ENCODE data around the gene GCNT2.
"Not testable (repeated sequence)": the region's sequence is repeated elsewhere in the genome, so short reads cannot be mapped to it uniquely, and the experiment has no call there.

GCNT2 gene

DNA sequence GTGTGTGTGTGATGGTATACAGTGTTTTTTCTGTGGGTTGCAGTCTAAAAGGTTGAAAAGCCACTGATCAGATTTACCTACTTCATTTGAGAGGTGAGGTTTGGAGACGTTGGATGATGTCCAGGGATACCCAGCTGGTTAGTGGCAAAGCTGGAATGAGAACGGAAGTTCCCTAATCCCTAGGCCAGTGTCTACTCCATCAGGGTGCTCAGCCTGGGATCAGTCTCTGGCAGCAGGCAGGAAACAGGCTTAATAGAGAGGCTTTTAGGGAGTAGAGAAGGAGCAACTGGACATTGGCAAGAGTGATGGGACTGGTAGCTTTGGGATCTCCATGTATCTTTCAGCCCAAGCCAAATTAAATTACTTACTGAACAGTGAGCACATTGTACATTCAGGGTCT, 92.6 kb downstream of the GCNT2 start:
- no peak for DNase-seq

DNA sequence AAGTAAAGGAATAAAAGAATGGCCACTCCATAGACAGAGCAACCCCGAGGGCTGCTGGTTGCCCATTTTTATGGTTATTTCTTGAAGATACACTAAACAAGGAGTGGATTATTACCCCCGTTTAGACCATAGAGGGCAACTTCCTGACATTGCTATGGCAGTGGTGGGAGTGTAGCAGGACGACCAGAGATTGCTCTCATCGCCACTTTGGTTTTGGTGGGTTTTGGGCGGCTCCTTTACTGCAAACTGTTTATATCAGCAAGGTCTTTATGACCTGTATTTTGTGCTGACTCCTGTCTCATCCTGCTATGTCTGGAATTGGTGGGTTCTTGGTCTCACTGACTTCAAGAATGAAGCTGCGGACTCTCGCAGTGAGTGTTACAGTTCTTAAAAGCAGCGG, 94.5 kb downstream of the GCNT2 start:
- no peak for DNase-seq

DNA sequence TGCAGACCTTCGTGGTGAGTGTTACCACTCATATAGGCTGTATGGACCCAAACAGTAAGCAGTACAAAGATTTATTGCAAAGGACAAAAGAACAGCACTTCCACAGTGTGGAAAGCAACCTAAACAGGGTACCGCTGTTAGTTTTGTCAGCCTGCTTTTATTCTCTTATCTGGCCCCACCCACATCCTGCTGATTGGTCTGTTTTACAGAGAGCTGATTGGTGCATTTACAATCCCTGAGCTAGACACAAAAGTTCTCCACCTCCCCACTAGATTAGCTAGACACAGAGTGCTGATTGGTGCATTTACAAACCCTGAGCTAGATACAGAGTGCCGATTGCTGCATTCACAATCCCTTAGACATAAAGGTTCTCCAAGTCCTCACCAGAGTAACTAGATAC, 95.1 kb downstream of the GCNT2 start:
- DNase-seq, result not testable (repeated sequence)

DNA sequence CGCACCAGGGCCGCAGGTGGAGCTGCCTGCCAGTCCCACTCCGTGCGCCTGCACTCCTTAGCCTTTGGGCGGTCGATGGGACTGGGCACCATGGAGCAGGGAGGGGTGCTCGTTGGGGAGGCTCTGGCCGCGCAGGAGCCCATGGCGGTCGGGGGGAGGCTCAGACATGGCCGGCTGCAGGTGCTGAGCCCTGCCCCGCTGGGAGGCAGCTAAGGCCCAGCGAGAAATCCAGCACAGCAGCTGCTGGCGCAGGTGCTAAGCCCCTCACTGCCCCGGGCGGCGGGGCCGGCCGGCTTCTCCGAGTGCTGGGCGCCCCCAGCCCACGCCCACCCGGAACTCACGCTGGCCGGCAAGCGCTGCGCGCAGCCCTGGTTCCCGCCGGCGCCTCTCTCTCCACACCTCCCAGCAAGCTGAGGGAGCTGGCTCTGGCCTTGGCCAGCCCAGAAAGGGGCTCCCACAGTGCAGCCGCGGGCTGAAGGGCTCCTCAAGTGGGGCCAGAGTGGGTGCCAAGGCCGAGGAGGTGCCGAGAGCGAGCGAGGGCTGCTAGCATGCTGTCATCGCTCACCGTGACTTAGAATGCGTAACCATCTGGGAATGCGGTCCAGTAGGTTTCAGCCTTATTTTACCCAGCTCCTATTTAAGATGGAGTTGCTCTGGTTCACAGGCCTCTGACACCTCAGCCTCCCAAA, 96.0 kb downstream of the GCNT2 start:
- no peak for DNase-seq

DNA sequence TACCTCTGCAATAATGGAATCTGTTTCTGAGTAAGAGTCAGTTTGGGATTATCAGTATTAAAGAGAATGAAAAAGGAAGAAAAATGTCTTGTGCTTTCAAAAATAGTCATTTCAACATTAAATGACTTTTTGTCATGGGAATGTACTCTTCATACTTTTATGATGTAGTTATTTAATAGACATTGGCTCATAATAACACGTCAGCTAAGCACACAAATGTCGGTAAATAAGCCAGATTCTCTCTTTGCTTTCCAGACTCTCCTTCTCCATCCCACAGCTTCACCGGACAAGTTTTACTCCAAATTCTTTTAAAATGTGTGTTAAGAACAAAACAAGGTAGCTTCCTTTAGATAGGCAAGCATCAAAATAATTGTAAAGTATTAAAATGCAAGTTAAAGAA, 97.3 kb downstream of the GCNT2 start:
- no peak for DNase-seq

GRCh38 chr6:10621213-10621612, 100.1 kb downstream of the GCNT2 start:
- DNase-seq, result no peak

- no peak for DNase-seq
Observed at GRCh38 chr6:10621847-10622246, 100.7 kb downstream of the GCNT2 start.

DNA sequence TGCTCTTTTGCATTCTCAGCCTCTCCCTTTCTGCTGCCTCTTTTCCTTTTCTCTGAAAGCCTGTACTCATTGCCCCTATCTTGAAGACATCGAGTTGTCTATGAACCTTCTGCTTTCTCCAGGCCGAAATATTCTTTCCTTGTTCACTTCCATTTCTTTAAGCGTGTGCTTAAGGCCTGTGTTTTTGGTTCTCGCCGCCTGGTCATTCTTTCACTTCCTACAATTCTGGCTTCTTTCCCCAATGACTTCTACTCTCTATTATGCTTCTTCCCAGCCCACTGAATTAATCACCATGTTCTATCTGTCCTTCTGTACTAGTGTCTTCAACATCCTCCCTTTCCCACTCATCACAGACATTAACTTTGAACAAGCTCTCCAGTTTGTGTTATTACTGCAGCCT, 103.7 kb downstream of the GCNT2 start:
- no peak for DNase-seq

DNA sequence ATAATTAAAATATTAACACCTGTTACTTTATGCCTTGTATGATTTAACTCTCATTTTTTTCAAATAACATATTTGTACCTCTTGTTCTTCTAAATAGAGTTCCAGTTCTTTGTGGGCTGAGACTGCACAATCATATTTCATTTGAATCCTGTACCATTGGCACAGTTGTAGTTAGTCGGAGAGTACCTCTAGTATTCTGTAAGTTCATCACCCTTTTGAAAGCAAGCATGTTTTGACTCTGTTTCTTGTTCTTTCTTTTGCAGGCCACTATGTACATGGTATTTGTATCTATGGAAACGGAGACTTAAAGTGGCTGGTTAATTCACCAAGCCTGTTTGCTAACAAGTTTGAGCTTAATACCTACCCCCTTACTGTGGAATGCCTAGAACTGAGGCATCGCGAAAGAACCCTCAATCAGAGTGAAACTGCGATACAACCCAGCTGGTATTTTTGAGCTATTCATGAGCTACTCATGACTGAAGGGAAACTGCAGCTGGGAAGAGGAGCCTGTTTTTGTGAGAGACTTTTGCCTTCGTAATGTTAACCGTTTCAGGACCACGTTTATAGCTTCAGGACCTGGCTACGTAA, 105.1 kb downstream of the GCNT2 start:
- no peak for DNase-seq

- no peak for DNase-seq
Observed at GRCh38 chr6:10627800-10628199, 106.6 kb downstream of the GCNT2 start.

DNA sequence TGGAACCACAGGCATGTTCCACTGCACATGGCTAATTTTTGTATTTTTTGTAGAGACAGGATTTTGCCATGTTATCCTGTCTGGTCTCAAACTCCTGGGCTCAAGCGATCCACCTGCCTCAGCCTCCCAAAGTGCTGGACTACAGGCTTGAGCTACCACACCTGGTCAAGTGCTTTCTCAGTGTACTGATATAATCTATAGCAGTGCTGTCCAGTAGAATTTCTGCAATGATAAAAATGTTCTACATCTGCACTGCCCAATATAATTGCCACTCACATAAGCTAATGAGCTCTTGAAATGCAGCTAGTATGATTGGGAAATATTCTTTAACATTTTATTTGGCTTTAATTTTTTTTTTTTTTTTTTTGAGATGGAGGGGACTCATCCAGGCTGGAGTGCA, 109.0 kb downstream of the GCNT2 start:
- no peak for DNase-seq

GRCh38 chr6:10633216-10633615, 112.1 kb downstream of the GCNT2 start:
- DNase-seq, result no peak

DNA sequence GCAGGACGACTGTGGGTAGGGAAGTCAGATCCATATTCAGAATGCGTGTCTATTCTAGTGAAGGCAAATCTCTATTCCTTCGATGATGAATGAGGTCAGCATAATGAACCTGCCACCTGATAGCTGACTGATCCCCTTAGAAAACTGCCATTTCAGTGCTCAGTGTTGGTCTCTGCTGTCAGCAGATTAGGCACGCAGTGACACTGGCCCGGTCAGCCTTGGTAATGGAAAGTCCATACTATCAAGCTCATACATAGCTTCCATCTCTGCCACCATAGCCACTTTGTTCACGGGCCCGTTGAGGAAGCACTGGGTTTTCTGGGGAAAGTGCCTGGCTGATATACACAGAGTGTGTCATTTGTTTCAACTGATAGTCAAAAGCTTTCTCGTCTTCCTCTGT, 119.3 kb downstream of the GCNT2 start:
- DNase-seq, result no peak

DNA sequence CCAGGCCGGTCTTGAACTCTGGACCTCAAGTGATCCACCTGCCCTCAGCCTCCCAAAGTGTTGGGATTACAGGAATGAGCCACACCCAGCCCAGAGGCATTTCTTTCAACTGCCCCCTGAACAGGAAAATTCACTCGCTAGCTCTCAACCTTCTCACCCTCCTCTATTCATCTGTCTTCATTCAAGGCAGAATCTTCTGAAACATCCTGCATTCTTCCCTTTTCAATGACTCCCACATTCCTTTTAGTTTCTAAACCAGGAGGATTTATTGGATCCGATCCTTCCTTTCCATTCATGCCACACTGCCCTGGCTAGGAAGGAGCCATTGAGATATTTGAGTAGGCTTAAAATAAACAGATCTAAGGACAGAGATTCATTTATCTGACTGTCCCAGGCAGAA, 120.4 kb downstream of the GCNT2 start:
- no peak for DNase-seq

DNA sequence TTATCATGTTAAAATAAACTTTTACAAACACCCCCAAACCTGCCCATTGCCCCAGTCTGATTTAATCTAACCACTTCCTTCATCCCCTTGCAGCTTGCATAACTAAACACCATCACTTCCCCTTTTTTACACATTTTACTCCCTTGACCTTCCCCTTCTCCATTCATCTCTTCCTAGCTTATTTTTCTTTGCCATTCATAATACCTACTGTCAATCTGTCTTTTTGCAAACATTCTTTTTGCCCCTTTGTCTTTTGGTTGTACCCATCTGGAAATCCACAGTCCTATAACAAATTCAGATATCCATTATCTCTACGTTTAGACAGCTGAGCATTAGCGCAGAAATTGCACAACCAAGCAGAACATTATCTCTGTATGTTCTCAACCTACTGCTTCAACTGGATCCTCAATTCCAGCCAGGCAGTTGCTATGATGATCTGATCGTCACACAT, 122.1 kb downstream of the GCNT2 start:
- DNase-seq, result no peak

- no peak for DNase-seq
Observed at GRCh38 chr6:10644225-10644624, 123.1 kb downstream of the GCNT2 start.

GRCh38 chr6:10655508-10656055, 134.4 kb downstream of the GCNT2 start:
- no peak for DNase-seq

DNA sequence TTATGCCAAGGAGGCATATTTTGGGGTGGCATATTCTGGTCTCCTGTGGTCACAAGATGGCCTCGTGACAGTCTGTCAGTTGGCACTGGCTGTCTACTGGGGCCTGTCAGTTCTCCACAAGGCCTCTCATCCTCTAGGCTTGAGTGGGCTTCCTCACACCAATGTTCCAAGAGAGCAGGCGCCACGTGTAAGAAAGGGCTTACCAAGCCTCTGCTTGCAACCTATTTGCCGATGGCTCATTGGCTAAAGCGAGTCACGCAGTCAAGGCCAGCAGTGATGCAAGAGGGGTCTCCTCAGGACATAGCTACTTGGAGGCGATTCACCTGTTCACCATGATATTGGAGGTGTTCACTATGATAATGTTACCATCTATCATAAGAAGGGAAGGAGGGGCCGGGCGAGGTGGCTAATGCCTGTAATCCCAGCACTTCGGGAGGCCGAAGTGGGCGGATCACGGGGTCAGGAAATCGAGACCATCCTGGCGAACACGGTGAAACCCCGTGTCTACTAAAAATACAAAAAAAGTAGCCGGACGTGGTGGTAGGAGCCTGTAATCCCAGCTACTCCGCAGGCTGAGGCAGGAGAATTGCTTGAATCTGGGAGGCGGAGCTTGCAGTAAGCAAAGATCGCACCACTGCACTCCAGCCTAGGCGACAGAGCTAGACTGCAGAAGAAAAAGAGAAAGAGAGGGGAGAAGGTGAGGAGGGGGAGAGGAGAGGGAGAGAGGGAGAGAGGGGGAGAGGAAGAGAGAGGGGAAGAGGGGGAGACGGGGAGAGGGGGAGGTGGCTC, 138.0 kb downstream of the GCNT2 start:
- DNase-seq, result no peak

GRCh38 chr6:10659699-10660348, 138.7 kb downstream of the GCNT2 start:
- DNase-seq, result peak; percentile 4

- DNase-seq, result not testable (repeated sequence)
Observed at GRCh38 chr6:10660431-10661191, 139.5 kb downstream of the GCNT2 start.

DNA sequence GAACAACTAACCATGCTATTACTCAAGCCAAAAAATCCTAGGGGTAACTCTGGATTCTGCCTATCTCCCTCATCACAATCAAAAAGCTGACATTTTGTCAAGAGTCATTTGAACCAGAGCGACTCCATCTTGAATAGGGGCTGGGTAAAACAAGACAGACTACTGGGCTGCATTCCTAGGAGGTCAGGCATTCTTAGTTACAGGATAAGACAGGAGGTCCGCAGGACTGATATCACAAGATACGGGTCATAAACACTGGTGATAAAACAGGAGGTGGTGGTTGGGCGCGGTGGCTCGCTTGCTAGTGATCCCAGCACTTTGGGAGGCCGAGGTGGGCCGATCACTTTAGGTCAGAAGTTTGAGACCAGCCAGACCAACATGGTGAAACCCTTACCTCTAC, 141.1 kb downstream of the GCNT2 start:
- no peak for DNase-seq

GRCh38 chr6:10662742-10663141, 141.6 kb downstream of the GCNT2 start:
- no peak for DNase-seq

All from CD4-positive, alpha-beta T cell treated with Interleukin-17A for 4 hours (primary cell).